HTR-8/SVneo (cell line): ENCODE measurements around the gene PPDPF.

ENCODE experiments used
- DNase-seq: peaks from one replicate; pipeline ENCODE4 v3.0.0; 2011; ENCODE audit warnings: low spot score, mixed read lengths; ENCODE audit not compliant: insufficient read length
- FAIRE-seq: peaks from 2 replicates; lab custom pipeline; 2011; peaks lifted over from hg19 to GRCh38; lab: Jason Lieb, UNC

The PPDPF gene

GRCh38 chr20:63486300-63486855 is 34.2 kb upstream of the PPDPF start:
- no peak for FAIRE-seq
- no peak for DNase-seq

GRCh38 chr20:63487116-63487764 is 33.3 kb upstream of the PPDPF start:
- FAIRE-seq, result no peak
- DNase-seq, result no peak

DNA sequence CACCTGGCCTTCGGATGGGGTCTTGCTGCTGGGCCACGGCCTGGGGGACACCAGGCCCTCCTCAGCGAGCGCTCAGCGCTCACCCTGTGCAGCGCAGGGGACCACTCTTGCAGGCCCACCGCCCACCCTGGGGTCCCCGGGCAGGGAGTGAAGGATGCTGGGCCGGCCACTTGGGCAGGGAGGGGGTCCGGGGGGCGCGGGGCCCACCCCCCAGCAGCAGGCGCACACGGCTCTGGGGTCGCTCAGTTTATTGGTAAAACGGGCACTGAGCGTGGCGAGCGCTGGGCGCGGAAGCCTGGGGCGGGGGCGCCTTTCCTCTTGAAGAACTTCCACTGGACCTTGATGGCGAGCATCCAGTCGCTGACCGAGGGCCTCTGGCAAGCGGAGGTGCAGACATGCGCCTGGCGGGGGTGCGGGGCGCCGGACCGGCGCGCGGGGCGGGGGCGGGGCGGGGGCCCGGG is 32.8 kb upstream of the PPDPF start:
- DNase-seq (no peak), FAIRE-seq (no peak)

DNA sequence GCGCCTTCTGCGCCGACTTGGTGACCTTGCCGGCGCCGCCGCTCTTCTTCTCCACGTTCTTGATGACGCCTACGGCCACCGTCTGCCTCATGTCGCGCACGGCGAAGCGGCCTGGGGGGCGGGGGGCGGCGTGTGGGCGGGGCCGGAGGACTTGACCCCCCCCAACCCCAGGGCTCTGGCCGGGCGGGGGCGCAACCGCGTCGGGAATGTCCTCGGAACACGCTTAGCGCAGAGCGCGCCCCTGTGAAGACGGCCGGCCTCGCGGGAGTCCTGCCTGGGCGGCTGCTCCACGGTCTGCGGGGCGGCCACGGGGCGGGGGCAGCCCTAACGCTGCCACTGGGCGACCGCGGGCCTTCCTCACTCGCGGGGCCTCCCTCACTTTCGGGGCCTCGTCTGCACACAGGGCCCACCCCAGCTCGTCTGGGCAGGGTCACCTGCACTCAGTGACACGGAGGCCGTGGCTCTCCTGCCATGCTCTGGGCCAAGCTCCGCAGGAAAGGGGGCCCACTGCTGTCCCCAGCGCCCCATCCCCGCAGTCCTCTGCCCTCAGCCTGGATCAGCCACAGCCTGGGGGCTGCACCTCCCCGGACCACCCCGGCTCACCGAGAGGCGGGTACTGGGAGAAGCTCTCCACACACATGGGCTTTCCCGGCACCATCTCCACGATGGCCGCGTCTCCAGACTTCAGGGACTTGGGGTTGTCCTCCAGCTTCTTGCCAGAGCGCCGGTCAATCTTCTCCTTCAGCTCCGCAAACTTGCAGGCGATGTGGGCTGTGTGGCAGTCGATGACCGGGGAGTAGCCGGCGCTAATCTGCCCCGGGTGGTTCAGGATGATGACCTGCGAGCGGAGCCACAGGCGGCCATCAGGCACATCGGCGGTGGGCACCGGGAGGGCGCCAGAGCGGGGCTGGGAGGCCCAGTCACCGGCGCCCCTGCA is 32.0 kb upstream of the PPDPF start:
- peak; percentile 44 for FAIRE-seq

DNA sequence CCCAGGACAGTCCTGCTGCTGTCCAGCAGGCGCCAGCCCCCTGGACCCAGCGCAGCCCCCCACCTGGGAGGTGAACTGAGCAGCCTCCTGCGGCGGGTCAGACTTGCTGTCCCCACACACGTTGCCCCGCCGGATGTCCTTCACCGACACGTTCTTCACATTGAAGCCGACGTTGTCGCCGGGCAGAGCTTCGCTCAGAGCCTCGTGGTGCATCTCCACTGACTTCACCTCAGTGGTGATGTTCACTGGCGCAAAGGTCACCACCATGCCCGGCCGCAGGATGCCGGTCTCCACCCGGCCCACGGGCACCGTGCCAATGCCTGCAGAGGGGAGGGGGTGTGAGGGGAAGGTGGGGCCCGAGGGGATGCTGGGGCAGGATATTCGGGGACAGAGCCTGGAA is 30.1 kb upstream of the PPDPF start:
- peak; percentile 69 for FAIRE-seq

More for the DNA sequence above, 32.0 kb upstream of the PPDPF start:
- no peak for DNase-seq

DNA sequence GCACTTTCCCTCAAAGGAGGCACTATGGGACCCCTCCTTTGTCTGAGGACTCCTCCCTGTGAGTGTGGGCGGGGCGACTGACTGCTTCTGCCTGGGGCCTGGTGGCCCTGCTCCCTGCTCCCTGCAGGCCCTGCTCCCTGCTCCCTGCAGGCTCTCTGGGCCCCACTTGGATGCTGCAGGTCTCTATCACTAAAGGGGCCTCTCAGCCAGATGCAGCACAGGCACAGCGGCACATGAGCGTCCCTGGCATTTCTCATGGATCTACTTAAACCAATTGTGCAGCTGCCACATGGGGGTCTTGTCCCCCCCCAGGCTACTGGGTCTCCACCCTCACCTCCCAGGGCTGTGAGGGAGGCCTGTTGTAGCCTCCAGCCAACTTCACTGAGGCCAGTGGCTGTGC is 29.5 kb upstream of the PPDPF start:
- FAIRE-seq, result no peak
- no peak for DNase-seq

More for the DNA sequence above, 30.1 kb upstream of the PPDPF start:
- no peak for DNase-seq

- FAIRE-seq (no peak), DNase-seq (no peak)
Observed at GRCh38 chr20:63491635-63492230, 28.8 kb upstream of the PPDPF start.

- FAIRE-seq, result no peak
- no peak for DNase-seq
Observed at GRCh38 chr20:63492518-63492917, 28.0 kb upstream of the PPDPF start.

GRCh38 chr20:63492982-63493381 is 27.6 kb upstream of the PPDPF start:
- FAIRE-seq, result no peak
- no peak for DNase-seq

DNA sequence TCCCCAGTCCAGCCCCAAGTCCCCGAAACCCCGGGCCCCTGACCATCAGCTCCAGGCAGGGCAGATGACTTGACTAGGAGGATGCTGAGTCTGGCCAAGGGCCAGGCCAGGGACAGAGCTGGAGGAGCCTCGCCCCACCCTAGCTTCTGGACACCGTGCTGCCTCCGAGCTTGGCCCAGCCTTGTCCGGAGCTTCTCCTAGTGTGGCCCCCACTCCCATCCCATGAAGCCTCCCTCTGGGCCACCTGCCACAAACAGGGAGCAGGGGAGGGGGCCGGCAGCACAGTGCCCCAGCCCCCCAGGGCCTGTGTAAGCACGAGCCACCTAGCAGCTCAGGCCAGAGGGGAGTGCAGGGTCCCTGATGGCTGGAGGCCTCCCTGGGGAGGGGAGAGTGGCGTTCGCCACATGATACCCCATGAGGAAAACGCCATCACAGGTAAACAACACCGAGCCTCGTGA is 27.0 kb upstream of the PPDPF start:
- FAIRE-seq, result no peak
- DNase-seq, result no peak

GRCh38 chr20:63494084-63494419 is 26.5 kb upstream of the PPDPF start:
- no peak for DNase-seq

DNA sequence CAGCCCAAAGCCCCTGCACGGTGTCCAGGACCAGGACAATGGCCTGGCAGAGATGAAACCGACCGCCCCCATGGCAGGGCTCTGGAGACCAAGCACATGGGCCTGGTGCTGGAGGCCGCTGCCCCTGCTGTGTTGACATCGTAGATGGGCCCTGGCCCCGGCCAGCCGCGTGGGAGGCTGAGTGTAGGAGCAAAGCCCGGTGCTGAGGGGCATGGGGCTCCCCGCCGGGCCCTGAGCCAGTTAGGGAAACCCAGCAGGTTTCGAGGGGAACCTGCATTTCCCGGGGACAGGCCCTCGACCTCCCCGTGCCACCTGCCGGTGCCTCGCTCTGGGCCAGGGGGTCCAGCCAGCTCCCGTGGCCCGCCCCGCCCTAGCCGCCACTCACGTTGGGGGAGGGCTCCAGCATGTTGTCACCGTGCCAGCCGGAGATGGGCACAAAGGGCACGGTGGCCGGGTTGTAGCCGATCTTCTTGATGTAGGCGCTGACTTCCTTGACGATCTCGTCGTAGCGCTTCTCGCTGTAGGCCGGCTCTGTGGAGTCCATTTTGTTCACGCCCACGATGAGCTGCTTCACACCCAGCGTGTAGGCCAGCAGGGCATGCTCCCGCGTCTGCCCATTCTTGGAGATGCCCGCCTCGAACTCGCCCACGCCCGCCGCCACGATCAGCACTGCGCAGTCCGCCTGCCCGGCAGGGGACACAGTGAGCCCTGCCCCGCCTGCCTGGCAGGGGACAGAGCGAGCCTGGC is 26.0 kb upstream of the PPDPF start:
- DNase-seq (no peak), FAIRE-seq (peak; percentile 69)

More at GRCh38 chr20:63494084-63494419, 26.5 kb upstream of the PPDPF start:
- no peak for FAIRE-seq

DNA sequence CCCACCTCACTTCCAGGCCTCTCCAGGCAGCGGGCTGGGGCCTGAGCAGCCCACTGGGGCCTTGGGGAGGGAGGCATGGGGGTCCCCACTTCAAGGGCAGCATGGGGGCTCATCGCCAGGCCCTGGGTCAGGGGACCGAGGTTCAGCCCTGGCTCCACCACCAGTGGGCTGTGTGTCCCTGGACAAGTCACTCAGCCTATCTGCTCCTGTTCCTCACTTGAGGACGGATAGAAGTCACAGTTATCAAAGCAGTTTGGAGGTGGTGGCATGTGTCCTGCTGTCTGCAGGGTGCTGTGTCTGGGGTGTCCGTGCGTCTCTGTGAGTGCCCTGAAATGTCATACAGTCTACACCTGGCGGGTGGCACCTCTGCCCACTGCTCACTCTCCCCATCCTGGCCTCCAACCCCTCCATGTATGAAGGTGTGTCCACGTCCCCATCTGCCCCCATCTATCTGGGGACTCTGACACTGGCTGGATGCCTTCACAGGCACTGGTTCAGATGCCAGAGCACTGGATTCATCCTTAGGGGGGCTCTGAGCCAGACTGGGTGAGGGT is 25.3 kb upstream of the PPDPF start:
- no peak for DNase-seq

DNA sequence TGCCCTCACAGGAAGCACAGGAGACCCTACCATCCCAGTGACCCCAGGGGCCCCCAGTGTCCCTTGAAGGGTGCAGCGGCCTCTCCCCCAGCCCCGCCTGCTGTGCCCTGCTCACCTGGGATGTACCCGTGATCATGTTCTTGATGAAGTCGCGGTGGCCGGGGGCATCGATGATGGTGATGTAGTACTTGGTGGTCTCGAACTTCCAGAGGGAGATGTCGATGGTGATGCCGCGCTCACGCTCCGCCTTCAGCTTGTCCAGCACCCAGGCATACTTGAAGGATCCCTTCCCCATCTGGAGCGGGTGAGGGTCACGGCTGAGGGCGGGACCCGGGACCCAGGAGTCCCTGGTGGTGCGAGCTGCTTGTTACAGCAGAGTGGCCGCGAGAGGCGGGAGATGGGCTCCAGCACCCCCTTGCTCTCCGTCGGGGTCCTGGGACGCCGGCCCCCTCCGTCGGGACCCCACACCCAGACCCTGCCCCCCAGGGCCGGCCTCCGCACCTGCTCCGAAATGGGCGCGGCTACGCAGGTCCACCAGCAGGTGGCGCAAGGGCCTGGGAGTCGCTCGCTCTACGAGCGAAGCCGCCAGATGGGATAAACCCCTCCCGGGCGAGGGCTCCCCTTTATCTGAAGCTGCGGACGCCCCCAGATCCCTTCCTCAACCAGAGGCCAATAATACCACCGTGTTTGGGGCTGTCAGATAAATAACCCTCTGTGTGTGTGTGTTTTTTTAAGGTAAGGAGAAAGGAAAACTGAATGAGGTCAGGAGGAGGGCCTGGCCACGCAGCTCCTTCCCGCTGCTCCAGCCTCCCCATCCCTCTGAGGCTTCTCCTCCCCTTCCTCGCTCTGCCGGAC is 24.6 kb upstream of the PPDPF start:
- DNase-seq (peak; percentile 88), FAIRE-seq (peak; percentile 90)

More for the DNA sequence above, 25.3 kb upstream of the PPDPF start:
- FAIRE-seq, result peak; percentile 81

- FAIRE-seq (no peak), DNase-seq (no peak)
Observed at GRCh38 chr20:63496596-63497120, 23.9 kb upstream of the PPDPF start.

DNA sequence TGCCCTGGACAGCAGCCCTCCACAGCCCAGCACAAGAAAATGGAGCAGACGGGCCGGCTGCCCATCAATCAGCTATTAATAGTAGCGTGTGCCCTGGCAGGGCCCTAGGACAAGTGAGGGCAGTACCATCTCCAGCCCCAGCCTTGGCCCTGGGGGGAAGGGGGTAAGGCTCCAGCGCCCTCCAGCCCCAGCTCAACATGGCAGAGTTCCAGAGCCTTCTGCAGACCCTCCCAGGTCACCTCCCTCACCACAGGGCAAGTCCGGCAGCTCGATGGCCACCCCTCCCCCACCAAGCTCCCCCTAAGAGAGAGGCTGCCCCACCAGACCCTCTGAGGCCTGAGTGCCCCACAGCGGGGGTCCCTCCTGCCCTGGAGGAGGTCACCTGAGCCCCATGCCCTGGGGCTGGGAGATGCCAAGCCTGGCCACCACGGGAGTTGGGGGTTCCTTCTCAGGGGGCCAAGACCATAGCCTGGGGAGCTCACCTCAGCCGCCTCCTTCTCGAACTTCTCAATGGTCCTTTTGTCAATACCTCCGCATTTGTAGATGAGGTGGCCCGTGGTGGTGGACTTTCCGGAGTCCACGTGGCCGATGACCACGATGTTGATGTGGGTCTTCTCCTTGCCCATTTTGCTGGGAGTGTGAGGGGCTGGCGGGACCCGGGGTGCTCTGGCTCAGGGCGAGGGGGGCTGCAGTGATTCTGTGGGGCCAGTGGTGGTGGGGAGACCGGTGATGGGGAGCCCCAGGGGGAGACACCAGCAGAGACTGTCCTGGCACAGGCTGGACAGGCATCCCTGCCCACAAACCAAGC is 23.2 kb upstream of the PPDPF start:
- FAIRE-seq, result no peak
- DNase-seq, result no peak
